ENCODE data around the gene SPRY4.

The SPRY4 gene

DNA sequence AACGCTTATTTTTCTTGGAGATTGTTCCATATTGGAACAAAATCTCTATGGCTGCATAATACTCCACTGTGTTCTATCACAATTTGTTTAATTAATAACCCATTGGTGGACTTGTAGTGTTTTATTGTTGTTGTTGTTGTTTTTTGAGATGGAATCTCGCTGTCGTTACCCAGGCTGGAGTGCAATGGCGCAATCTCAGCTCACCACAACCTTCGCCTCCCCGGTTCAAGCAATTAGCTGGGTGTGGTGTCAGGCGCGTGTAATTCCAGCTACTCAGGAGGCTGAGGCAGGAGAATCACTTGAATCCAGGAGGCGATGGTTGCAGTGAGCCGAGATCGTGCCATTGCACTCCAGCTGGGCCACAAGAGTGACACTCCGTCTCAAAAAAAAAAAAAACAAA is 38.7 kb downstream of the SPRY4 start:
- H3K4me1 ChIP-seq (ENCODE audit: control insufficient read depth in 1 of 2, insufficient read depth in 2 of 2, low read length in 2 of 2) = peaks cover 19 to 25% of the 10 kb centered on the region in 2 experiments
- no peak overlapping the region for H4K8ac ChIP-seq (ENCODE audit: low read depth, low read length)
- H3K14ac ChIP-seq (ENCODE audit: low read length) = no peak overlapping the region
- peaks cover 2% of the 10 kb centered on the region for H3K9me3 ChIP-seq (ENCODE audit: insufficient read depth, low read depth, low read length)
- no CpG with 5 or more reads among the region's 12 CpGs for WGBS (ENCODE audit: extremely low coverage, insufficient coverage, insufficient read length)
- peaks cover 2% of the 10 kb centered on the region for H3K79me2 ChIP-seq (ENCODE audit: control insufficient read depth, insufficient read depth, low read length, poor library complexity)
- peak; percentile 19 to 55 for DNase-seq
- H3K4me2 ChIP-seq (ENCODE audit: low read length) = no peak overlapping the region
- no peak overlapping the region for H4K12ac ChIP-seq (ENCODE audit: low read depth, low read length)
- no peaks in the 10 kb centered on the region for H3K36me3 ChIP-seq (ENCODE audit: control insufficient read depth in 1 of 2, insufficient read depth in 2 of 2, low read length in 2 of 2)
- no peak overlapping the region for H2AK5ac ChIP-seq (ENCODE audit: low read length)
- no peaks in the 10 kb centered on the region for H3K27me3 ChIP-seq (ENCODE audit: insufficient read depth, low read length)
- H3K9ac ChIP-seq (ENCODE audit: low read length) = no peak overlapping the region
- no peak overlapping the region for H3K27ac ChIP-seq (ENCODE audit: low read depth, low read length)
- H2BK5ac ChIP-seq (ENCODE audit: low read depth, low read length, poor library complexity) = no peak overlapping the region
- no peak overlapping the region for H3K18ac ChIP-seq (ENCODE audit: low read length)
- H3K4me3 ChIP-seq (ENCODE audit: low read depth, low read length) = no peak overlapping the region
- no peak overlapping the region for H4K91ac ChIP-seq (ENCODE audit: low read depth, low read length)
- H2BK120ac ChIP-seq (ENCODE audit: insufficient read depth, low read length, poor library complexity) = no peak overlapping the region
- no peak overlapping the region for H3K23ac ChIP-seq (ENCODE audit: low read length)
- no peak overlapping the region for H2AFZ ChIP-seq (ENCODE audit: insufficient read depth, low read length, poor library complexity)
- no peak overlapping the region for H3K4ac ChIP-seq (ENCODE audit: low read depth, low read length)
- H3K79me1 ChIP-seq (ENCODE audit: low read length) = peaks cover 8% of the 10 kb centered on the region
- H2BK12ac ChIP-seq (ENCODE audit: low read length) = no peak overlapping the region

- Histone ChIP-seq H3K9me3 (ENCODE audit: insufficient read depth, low read depth, low read length) (peaks cover 2% of the 10 kb centered on the region), H3K36me3 (ENCODE audit: control insufficient read depth in 1 of 2, insufficient read depth in 2 of 2, low read length in 2 of 2) (no peaks in the 10 kb centered on the region), H4K8ac (ENCODE audit: low read depth, low read length) (no peak overlapping the region), H3K4ac (ENCODE audit: low read depth, low read length) (no peak overlapping the region), H3K14ac (ENCODE audit: low read length) (no peak overlapping the region), H3K4me3 (ENCODE audit: low read depth, low read length) (no peak overlapping the region), H4K91ac (ENCODE audit: low read depth, low read length) (no peak overlapping the region), H3K18ac (ENCODE audit: low read length) (no peak overlapping the region), H3K79me2 (ENCODE audit: control insufficient read depth, insufficient read depth, low read length, poor library complexity) (peaks cover 5% of the 10 kb centered on the region), H2AK5ac (ENCODE audit: low read length) (no peak overlapping the region), H4K12ac (ENCODE audit: low read depth, low read length) (no peak overlapping the region), H2BK12ac (ENCODE audit: low read length) (no peak overlapping the region), H2BK5ac (ENCODE audit: low read depth, low read length, poor library complexity) (no peak overlapping the region), H3K27me3 (ENCODE audit: insufficient read depth, low read length) (no peaks in the 10 kb centered on the region), H3K79me1 (ENCODE audit: low read length) (peaks cover 24% of the 10 kb centered on the region), H2AFZ (ENCODE audit: insufficient read depth, low read length, poor library complexity) (no peak overlapping the region), H3K4me2 (ENCODE audit: low read length) (no peak overlapping the region), H2BK120ac (ENCODE audit: insufficient read depth, low read length, poor library complexity) (no peak overlapping the region), H3K23ac (ENCODE audit: low read length) (no peak overlapping the region), H3K27ac (ENCODE audit: low read depth, low read length) (no peak overlapping the region), H3K4me1 (ENCODE audit: control insufficient read depth in 1 of 2, insufficient read depth in 2 of 2, low read length in 2 of 2) (peaks cover 25 to 33% of the 10 kb centered on the region in 2 experiments), H3K9ac (ENCODE audit: low read length) (no peak overlapping the region)
- WGBS (ENCODE audit: extremely low coverage, insufficient coverage, insufficient read length) = no CpG with 5 or more reads among the region's 6 CpGs
- DNase-seq = no peak
These were observed 41.5 kb downstream of the SPRY4 start for GRCh38 chr5:142283304-142283703.

DNA sequence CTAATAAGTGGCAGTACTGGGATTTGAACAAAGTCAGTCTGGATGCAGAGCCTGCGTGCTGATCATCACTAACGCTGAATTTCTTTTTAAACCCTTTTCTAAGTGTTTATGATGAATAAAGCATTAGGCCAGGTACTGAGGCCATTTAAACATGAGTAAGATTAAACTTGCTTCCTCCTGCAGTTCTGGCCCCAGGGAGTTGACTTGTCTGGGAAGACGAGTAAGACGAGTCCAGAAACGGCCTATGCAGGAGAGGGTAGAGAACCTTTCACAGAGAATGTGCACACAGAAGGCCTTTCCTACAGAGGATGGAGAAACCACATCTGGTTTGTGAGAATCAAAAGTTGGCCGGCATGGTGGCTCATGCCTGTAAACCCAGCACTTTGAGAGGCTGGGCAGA is 42.9 kb downstream of the SPRY4 start:
- peak in 1 of 2 donors; percentile 21 for DNase-seq
- no CpG with 5 or more reads among the region's 6 CpGs for WGBS (ENCODE audit: extremely low coverage, insufficient coverage, insufficient read length)
- no peak overlapping the region for H2AK5ac ChIP-seq (ENCODE audit: low read length)
- H4K91ac ChIP-seq (ENCODE audit: low read depth, low read length) = no peak overlapping the region
- no peak overlapping the region for H2AFZ ChIP-seq (ENCODE audit: insufficient read depth, low read length, poor library complexity)
- H2BK5ac ChIP-seq (ENCODE audit: low read depth, low read length, poor library complexity) = no peak overlapping the region
- H3K4me2 ChIP-seq (ENCODE audit: low read length) = no peak overlapping the region
- H2BK12ac ChIP-seq (ENCODE audit: low read length) = no peak overlapping the region
- no peaks in the 10 kb centered on the region for H3K36me3 ChIP-seq (ENCODE audit: control insufficient read depth in 1 of 2, insufficient read depth in 2 of 2, low read length in 2 of 2)
- no peak overlapping the region for H3K4me3 ChIP-seq (ENCODE audit: low read depth, low read length)
- no peak overlapping the region for H3K18ac ChIP-seq (ENCODE audit: low read length)
- H3K27me3 ChIP-seq (ENCODE audit: insufficient read depth, low read length) = no peaks in the 10 kb centered on the region
- no peak overlapping the region for H4K8ac ChIP-seq (ENCODE audit: low read depth, low read length)
- H4K12ac ChIP-seq (ENCODE audit: low read depth, low read length) = no peak overlapping the region
- no peak overlapping the region for H3K14ac ChIP-seq (ENCODE audit: low read length)
- H3K79me2 ChIP-seq (ENCODE audit: control insufficient read depth, insufficient read depth, low read length, poor library complexity) = peaks cover 5% of the 10 kb centered on the region
- H3K23ac ChIP-seq (ENCODE audit: low read length) = no peak overlapping the region
- H3K9ac ChIP-seq (ENCODE audit: low read length) = no peak overlapping the region
- H3K79me1 ChIP-seq (ENCODE audit: low read length) = peaks cover 20% of the 10 kb centered on the region
- peaks cover 18 to 30% of the 10 kb centered on the region in 2 experiments for H3K4me1 ChIP-seq (ENCODE audit: control insufficient read depth in 1 of 2, insufficient read depth in 2 of 2, low read length in 2 of 2)
- H2BK120ac ChIP-seq (ENCODE audit: insufficient read depth, low read length, poor library complexity) = peak overlapping the region; percentile 25
- H3K4ac ChIP-seq (ENCODE audit: low read depth, low read length) = no peak overlapping the region
- H3K9me3 ChIP-seq (ENCODE audit: insufficient read depth, low read depth, low read length) = peaks cover 2% of the 10 kb centered on the region
- H3K27ac ChIP-seq (ENCODE audit: low read depth, low read length) = peak overlapping the region; percentile 52

- Histone ChIP-seq H3K4me1 (ENCODE audit: control insufficient read depth in 1 of 2, insufficient read depth in 2 of 2, low read length in 2 of 2) (peaks cover 18 to 28% of the 10 kb centered on the region in 2 experiments), H3K14ac (ENCODE audit: low read length) (peak overlapping the region; percentile 88), H4K91ac (ENCODE audit: low read depth, low read length) (peak overlapping the region; percentile 90), H3K79me1 (ENCODE audit: low read length) (peaks cover 20% of the 10 kb centered on the region), H3K9ac (ENCODE audit: low read length) (no peak overlapping the region), H3K36me3 (ENCODE audit: control insufficient read depth in 1 of 2, insufficient read depth in 2 of 2, low read length in 2 of 2) (no peaks in the 10 kb centered on the region), H3K27ac (ENCODE audit: low read depth, low read length) (peak overlapping the region; percentile 82), H2AFZ (ENCODE audit: insufficient read depth, low read length, poor library complexity) (no peak overlapping the region), H3K4ac (ENCODE audit: low read depth, low read length) (peak overlapping the region; percentile 65), H4K12ac (ENCODE audit: low read depth, low read length) (no peak overlapping the region), H4K8ac (ENCODE audit: low read depth, low read length) (peak overlapping the region; percentile 74), H2AK5ac (ENCODE audit: low read length) (peak overlapping the region; percentile 92), H2BK5ac (ENCODE audit: low read depth, low read length, poor library complexity) (peak overlapping the region; percentile 85), H3K18ac (ENCODE audit: low read length) (peak overlapping the region; percentile 83), H3K23ac (ENCODE audit: low read length) (no peak overlapping the region), H3K79me2 (ENCODE audit: control insufficient read depth, insufficient read depth, low read length, poor library complexity) (peaks cover 5% of the 10 kb centered on the region), H3K4me2 (ENCODE audit: low read length) (no peak overlapping the region), H3K27me3 (ENCODE audit: insufficient read depth, low read length) (no peaks in the 10 kb centered on the region), H3K4me3 (ENCODE audit: low read depth, low read length) (no peak overlapping the region), H2BK12ac (ENCODE audit: low read length) (peak overlapping the region; percentile 92), H2BK120ac (ENCODE audit: insufficient read depth, low read length, poor library complexity) (peak overlapping the region; percentile 81), H3K9me3 (ENCODE audit: insufficient read depth, low read depth, low read length) (peaks cover 2% of the 10 kb centered on the region)
- no peak for DNase-seq
- WGBS (ENCODE audit: extremely low coverage, insufficient coverage, insufficient read length) = no CpG with 5 or more reads among the region's 6 CpGs
These were observed 43.8 kb downstream of the SPRY4 start for GRCh38 chr5:142281008-142281367.
